Measurements from ENCODE around the gene CMIP. TPM values are rescaled to one million over a fixed set of nuclear protein-coding genes. Genes with fewer than 3 reads are reported as not detected.

CMIP gene
- total RNA-seq, 4 donors from 2014 or later, result 15.5 to 65.9 (median 20.2) TPM

DNA sequence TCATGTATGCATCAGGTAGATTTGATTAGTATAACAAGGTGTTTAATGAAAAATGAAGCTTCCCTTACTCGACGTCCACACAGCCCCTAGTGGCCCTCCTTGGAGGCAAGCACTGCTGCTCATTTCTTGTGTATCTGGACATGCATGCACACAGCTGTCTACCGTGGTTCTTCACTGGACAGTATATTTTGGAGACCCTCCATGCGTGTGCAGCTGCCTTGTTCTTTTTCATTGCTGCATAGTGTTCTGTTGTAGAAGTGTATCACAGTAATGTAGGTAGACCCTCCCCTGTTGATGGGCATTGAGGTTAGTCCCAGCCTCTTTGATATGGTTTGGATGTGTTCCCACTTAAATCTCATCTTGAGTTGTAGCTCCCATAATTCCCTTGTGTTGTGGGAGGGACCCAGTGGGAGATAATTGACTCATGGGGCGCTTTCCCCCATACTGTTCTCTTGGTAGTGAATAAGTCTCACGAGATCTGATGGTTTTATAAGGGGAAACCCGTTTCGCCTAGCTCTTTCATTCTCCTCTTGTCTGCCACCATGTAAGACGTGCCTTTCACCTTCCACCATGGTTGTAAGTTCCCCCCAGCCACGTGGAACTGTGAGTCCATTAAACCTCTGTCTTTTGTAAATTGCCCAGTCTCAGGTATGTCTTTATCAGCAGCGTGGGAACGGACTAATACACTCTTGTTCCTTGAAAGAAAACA, 6.3 kb downstream of the CMIP start:
- Histone ChIP-seq H3K4me1 (peaks cover 29 to 53% of the 10 kb centered on the region in 2 donors), H3K36me3 (no peaks in the 10 kb centered on the region), H3K27me3 (no peaks in the 10 kb centered on the region), H3K27ac (no peak overlapping the region), H3K4me3 (replicated peaks in 1 of 3) (no peak overlapping the region), H3K9me3 (no peaks in the 10 kb centered on the region)
- 90 to 91% methylated on average over 12 of the region's 12 CpGs for WGBS, 2 donors
- intact Hi-C loops (cut with DNase I), result no loop called here
- DNase-seq, result no peak
- TF ChIP-seq POLR2A (IDR thresholded peaks at IDR 0.05), result no peak
- TF ChIP-seq, protein P1, sequence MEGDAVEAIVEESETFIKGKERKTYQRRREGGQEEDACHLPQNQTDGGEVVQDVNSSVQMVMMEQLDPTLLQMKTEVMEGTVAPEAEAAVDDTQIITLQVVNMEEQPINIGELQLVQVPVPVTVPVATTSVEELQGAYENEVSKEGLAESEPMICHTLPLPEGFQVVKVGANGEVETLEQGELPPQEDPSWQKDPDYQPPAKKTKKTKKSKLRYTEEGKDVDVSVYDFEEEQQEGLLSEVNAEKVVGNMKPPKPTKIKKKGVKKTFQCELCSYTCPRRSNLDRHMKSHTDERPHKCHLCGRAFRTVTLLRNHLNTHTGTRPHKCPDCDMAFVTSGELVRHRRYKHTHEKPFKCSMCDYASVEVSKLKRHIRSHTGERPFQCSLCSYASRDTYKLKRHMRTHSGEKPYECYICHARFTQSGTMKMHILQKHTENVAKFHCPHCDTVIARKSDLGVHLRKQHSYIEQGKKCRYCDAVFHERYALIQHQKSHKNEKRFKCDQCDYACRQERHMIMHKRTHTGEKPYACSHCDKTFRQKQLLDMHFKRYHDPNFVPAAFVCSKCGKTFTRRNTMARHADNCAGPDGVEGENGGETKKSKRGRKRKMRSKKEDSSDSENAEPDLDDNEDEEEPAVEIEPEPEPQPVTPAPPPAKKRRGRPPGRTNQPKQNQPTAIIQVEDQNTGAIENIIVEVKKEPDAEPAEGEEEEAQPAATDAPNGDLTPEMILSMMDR (IDR thresholded peaks at IDR 0.05), result no peak

DNA sequence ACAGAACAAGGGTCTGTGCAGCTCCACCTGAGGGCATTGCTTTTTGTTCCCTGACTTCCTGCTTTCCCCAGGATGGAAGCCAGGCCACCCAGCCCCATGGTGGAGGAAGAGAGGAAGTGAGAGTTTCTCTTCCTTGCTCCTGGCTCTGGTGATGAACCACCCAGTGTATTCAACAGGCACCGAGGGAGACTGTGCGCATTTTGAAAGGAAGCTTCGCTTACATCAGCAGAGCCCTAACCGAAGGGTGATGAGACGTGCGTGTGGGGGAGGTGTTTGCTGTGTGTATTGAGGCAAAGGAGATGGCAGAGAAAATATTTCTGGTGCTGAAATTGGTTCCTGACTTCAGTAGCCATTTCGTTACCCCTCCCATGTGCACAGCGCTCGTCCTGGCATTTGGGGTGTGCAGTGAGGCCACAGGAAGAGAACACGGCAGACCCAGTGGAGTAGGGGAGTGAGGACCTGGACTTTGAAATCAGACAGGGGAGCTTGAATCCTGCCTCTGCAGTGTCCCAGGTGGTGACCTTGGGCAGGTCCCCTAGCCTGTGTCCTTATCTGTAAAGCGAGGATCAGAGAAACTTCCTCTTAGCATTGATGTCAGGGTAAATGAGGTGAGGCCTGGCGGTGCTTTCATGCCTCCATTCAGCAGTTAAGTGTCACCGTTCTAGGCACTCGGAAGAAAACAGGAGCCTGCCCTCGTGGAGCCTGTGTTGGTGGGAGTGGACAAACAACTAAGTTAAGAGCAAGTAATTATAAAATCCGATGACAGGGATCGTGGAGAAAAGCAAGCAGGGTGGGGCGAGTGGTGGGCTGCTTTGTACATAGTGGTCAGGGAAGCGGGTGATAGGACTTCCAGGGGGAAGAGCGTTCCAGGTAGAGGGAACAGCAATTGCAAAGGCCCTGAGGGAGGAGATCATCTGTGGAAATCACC, 7.4 kb downstream of the CMIP start:
- H3K27ac ChIP-seq, result peak overlapping the region in 1 of 3 donors; percentile 20
- 75 to 84% methylated on average over 20 of the region's 20 CpGs for WGBS, 2 donors

DNA sequence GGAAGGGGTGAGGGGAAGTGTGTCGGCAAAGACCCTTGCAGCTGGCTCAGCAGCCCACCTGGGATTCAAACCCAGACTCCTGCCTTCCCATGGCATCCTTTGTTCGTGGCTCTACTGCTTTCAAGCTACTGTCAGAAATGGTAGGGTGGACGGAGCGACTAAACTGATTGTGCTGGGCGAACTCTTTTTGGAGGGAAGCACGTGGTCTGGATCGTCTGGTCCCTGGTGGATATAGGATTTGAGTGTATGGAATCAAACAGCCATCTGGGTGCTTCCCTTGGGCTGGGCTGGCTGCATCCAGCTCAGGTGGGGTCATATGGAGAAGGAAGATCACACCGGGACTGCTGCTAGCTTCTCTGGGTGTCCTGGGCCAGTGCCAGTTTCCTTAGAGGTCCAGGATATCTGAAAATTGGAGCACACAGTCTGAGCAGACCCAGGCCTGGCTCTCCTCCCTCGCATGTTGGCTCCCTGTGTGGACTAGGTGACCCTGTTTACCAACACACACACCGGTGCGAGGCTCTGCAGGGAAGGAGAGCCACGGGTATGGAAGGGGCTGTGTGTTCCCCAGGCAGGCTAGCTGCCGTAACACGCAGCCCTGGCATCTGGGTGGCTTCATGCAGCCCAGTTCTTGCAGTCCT, 8.6 kb downstream of the CMIP start:
- Histone ChIP-seq H3K4me1 (peaks cover 8 to 38% of the 10 kb centered on the region in 2 donors), H3K27me3 (no peaks in the 10 kb centered on the region), H3K4me3 (replicated peaks in 1 of 3) (no peak overlapping the region), H3K36me3 (no peaks in the 10 kb centered on the region), H3K9me3 (no peaks in the 10 kb centered on the region), H3K27ac (no peak overlapping the region)
- 80 to 85% methylated on average over 13 to 14 of the region's 14 CpGs for WGBS, 2 donors
- no peak for DNase-seq
- TF ChIP-seq, protein P1 (IDR thresholded peaks at IDR 0.05), result no peak
- TF ChIP-seq POLR2A (IDR thresholded peaks at IDR 0.05), result no peak
- intact Hi-C loops (cut with DNase I), result no loop called here

More for the DNA sequence above, 7.4 kb downstream of the CMIP start:
- Histone ChIP-seq H3K9me3 (no peaks in the 10 kb centered on the region), H3K36me3 (no peaks in the 10 kb centered on the region), H3K27me3 (no peaks in the 10 kb centered on the region), H3K4me1 (peaks cover 20 to 42% of the 10 kb centered on the region in 2 donors), H3K4me3 (replicated peaks in 1 of 3) (no peak overlapping the region)
- TF ChIP-seq POLR2A (IDR thresholded peaks at IDR 0.05), result no peak
- TF ChIP-seq, protein P1 (IDR thresholded peaks at IDR 0.05), result no peak
- intact Hi-C loops (cut with DNase I), result no loop called here
- DNase-seq, result no peak

DNA sequence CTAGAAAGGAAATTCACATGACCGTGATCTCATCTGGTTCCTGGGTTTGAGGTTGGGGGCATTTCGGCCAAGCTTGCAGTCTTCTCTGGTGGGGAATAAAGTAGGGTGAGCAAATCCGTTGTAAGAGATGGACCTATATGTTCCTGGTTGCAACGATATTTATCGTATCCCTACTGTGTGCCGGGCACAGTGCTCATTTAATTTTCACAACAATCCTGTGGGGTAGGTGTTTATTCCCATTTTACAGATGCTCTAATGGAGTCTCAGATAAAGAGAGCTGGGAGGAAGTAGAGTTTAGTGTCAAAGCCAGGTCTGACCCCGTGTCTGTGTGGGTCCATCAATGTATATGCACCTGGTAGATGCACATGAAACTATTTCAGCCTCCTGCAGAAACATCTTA, 9.4 kb downstream of the CMIP start:
- H3K4me1 ChIP-seq, result peaks cover 1 to 32% of the 10 kb centered on the region in 2 donors
- no peak overlapping the region for H3K27ac ChIP-seq
- TF ChIP-seq, protein P1 (IDR thresholded peaks at IDR 0.05), result no peak
- DNase-seq, result no peak
- no peaks in the 10 kb centered on the region for H3K27me3 ChIP-seq
- no peak overlapping the region for H3K4me3 ChIP-seq (replicated peaks in 1 of 3)
- H3K36me3 ChIP-seq, result no peaks in the 10 kb centered on the region
- WGBS, 2 donors, result 91 to 93% methylated on average over 7 of the region's 7 CpGs
- H3K9me3 ChIP-seq, result no peaks in the 10 kb centered on the region
- intact Hi-C loops (cut with DNase I), result no loop called here

Data from thyroid gland (tissue), 4 donors.